NCI-H774 (cell line): ENCODE results near the gene AK3.

ENCODE experiments used
- DNase-seq: peaks from one replicate; lab custom pipeline; 2025; lab: John Stamatoyannopoulos, UW

Gene AK3

DNA sequence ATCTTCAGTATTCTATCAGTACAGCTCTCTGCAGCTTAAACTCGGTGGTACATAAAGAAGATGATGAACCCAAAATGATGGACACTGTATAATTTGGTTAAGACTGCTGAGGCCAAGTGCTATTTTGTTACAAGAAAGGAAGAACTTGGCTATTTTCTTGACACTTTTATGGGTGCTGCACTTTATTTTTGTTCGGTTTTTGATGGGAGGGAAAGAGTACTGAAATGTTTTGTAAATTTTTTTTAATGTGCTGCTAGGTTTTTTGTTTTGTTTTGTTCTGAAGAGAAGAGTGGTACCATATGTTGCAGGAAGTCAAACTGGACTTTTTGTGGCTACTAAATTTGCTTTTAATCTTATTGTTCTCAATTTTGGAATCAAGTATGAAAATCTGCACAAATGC, 35.0 kb downstream of the AK3 start:
- no peak for DNase-seq

DNA sequence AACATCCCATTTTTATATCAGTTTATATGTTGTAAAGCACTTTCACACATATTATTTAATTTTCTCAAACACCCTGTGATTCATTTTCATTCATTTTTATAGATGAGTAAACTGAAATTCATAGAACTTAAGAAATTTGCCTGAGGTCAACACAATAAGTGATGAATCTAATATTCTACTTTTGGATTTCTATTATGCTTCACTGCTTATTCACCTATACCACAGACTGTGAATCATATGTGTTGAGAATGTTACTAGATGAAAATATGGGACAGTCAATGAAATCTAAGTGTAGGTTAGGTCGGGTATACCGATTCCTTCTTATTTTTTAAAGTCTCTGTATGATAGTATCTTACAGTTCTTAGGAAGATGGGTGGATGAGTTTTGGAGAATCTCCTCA, 36.9 kb downstream of the AK3 start:
- no peak for DNase-seq

DNA sequence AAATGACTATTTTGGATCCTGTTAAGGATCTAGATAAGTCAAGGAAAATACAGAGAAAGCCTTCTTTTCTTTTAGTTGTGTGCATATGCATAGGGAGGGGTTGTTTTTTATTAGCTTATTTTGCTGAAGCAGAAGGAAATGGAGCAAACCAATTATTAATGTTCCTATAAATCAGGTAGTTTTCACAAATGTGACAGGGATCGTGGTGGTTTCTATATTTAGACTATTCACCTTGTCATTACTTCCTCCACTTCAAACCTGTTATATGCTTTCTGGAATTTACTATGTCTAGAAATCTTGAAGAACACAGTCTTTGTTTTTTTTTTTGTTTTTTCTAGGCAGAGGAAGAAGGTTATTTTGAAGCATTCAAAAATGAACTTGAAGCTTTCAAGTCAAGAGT, 39.5 kb downstream of the AK3 start:
- no peak for DNase-seq

DNA sequence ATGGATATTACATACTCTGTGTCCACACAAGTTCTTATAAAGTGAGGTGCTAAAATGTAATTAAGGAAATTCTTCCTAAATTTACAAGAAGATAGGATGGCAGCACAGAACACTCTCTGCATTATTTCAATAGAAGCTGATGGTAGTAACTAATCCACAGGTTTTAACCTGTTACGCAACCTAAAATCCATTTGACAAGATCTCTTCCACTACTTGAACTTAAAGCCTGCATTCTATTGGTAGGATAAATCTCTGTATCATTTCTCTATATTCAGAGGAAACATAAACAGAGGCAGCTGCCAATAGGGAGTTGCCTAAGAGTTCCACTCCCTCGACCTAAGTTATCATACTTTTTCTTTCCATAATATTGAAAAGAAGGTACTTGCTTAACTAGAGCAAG, 40.1 kb downstream of the AK3 start:
- DNase-seq, result no peak

DNA sequence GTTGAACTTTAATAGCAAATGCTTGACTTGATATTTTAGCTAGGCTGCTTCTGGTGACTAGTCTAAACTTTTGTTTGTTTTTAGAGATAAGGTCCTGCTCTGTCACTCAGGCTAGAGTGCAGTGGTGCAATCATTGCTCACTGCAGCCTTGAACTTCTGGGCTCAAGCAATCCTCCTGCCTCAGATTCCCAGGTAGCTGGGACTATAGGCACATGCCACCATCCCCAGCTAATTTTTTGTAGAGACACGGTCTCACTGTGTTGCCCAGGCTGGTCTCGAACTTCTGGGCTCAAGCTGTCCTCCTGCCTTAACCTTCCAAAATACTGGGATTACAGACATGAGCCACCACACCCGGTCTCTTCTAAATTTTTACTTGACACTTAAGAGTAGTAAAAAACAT, 40.9 kb downstream of the AK3 start:
- no peak for DNase-seq

DNA sequence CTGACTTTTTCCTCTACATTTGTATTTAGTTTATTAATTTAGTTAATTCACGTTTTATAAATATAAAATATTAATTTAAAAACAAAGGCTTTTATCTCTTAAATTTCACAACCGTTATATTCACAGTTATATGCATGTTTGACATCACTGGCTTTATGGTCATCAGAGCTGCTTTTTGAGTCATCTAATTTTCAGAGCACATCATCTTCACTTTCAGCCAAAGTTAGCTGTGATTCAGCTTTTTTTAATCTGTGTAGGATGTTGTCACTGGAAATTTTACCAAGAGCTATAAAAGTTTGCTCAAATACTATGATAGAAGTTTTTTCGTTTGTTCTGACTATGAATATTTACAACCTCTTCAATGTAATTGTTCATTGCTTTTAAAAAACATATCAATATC, 49.2 kb downstream of the AK3 start:
- DNase-seq, result no peak

DNA sequence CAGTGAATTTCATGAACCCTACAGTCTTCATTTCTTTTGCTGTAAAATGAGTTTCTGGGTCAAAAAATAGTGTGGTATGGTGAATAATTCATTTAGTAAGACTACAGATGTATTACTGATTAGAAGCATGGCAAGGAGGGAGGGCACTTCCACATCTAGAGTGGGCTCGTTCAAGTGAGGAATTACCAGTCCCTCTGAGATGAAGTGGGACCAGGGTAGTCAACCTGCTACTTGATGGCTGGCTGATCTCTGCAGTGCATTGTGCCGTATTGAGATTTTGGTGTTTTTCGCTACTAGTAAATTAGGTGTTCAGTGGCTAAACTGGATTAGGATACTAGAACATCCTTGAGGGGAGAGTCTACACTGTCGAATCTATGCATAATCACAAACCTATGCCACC, 50.9 kb downstream of the AK3 start:
- no peak for DNase-seq

DNA sequence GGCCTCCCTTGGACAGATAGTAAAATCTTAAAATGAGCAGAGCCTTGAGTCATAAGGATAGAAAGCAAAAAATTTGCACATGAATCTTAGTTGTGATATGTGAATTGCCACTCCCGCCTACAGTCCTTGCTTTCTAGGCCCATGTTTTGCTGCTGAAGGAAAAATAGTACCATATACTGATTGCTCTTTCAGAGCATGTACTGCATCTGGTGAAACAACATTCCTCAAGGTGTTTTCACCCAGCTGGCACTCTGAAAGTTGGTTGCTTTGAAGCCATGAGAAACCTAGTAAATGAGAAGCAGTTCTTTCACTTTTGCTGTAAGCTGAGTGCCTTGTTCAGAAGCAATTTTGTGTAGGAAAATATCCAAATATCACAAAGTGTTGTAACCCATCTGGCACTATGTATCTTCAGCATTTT, 51.3 kb downstream of the AK3 start:
- DNase-seq, result no peak

DNA sequence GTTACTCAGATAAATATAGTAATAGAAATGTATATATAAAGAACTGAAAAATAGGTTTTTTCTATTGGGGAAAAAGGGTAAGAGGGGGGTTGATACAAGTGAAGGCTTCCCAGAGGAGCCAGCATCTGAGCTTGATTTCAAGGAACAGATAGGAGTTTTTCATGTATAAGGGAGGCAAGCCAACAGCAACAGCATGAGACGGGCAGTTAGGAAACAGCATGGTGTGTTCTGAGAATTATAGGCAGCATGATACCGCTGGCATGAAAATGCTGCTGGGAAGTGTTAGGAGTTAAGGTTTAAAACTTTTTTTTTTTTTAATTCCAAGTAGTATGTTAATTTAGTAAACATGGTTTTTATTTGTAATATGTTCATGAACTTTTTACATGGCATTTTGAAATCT, 52.0 kb downstream of the AK3 start:
- no peak for DNase-seq

DNA sequence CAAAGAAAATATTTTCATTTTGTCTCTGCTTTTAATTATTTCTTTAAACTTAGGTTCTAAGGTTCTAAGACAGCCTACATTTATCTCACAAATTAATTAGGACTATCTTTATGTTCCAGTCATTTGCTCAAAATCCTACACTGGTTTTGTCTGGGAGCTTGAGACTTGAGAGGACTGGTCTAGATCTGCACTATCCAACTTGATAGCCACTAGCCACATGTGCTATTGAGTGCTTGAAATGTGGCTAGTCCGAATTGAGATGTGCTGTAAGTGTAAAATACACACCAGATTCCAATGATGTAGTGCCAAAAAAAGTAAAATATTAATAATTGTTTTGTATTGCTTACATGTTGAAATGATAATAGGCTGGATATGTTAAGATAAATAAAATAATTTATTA, 54.4 kb downstream of the AK3 start:
- no peak for DNase-seq

DNA sequence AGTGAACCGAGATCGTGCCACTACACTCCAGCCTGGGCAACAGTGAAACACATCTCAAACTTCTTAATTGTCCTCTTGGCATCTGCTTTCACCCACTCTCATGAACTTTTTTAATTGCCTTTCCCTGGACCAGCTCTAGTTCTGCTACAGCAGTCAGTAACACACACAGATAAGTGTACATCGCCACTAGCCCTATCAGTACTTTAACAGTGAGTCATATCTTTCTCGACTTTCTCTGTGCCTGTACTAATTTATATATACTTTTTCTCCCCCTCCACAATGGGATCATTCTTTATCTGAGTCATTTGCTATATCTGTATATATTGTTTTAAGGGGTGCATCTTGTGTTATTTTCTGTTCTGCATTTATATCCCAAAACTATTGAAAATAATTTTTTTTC, 54.9 kb downstream of the AK3 start:
- DNase-seq, result no peak

DNA sequence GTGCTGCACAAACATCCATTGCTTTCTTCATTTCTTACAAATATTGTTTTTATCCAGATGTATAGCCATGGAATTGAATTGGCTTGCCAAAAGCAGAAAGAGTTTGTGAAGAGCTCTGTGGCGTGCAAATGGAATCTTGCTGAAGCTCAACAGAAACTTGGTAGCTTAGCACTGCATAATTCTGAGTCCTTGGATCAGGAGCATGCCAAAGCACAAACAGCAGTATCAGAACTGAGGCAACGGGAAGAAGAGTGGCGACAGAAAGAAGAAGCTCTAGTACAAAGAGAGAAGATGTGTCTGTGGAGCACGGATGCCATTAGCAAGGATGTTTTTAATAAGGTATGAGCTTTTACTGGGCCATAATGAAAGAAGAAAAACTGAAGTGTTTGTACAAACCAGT, 56.2 kb downstream of the AK3 start:
- no peak for DNase-seq

DNA sequence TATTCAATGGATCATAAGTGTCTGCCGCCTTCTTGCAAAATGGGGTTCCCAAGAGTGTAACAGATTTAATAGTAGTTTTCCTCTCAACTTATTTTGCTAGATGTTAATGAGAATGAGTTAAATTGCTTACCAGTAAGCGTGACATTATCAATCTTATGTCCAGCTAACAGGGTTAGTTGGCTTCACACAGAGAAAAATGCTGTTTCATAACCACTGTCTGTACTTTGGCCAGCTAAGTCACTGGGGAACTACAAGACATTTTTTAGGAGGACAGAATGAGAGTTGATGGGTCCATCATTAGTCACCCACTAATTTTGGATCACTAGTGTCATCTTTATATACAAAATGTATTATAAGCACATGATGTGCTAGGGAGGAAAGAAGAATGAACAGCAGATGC, 60.3 kb downstream of the AK3 start:
- no peak for DNase-seq

DNA sequence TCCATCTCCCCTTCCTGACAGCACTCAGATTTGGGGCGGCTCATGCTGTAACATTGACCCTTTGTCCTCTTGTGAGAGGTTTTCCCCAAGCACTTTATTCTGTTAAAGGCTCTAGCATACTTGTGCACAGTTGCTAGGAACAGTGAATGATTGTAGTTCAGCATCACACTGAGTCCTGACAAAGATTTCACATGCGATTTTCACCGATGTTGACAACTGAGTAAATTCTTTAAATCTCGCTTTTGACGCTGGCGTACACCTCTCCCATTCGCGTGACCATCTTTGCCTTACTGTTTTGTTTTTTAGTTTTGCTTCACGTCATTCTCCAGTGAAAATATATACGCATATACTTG, 60.9 kb downstream of the AK3 start:
- DNase-seq, result no peak

DNA sequence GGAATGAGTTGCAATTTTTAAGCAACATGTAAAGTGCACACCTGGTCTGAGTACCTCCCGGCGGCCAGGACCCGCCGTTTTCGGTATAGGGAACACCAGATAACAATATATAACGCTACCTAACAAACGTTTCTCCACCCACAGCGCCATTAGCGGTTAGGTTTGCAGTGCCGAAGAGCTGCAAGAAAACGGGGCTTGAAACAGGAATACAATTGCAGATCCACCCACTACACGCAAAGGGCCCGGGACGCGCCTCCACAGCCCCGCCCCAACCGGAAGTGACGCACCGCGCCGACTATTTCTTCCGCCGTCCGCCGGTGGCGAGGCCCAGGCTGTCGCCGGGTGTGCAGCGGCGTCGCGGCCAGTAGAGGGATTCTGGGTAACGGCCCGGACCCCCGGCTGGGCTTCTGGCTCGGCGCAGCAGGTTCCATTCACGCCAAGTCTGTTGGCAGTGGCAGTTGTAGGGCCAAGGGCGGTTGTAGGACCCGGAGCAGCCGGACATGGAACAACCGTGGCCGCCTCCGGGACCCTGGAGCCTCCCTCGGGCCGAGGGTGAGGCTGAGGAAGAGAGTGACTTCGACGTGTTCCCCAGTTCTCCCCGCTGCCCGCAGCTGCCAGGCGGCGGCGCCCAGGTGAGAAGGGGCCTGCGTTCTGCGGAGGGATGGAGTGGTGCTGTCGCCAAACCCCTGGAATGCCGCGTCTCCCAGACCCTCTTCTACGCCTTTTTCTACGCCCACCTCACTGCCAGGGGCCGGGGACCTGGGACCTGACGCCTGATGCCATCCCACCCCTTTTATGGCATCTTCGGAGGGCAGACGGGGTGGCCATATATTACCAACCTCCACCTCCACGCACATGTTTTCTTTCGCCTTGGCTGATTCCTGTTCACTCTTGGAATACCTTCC, 61.5 kb downstream of the AK3 start, which contains the start of gene CDC37L1:
CDC37L1 (plus strand) TSS at position 302 of the 905 bp plus-strand sequence; CDS start at position 501, 199 bp downstream.
- peak; percentile 95 for DNase-seq

DNA sequence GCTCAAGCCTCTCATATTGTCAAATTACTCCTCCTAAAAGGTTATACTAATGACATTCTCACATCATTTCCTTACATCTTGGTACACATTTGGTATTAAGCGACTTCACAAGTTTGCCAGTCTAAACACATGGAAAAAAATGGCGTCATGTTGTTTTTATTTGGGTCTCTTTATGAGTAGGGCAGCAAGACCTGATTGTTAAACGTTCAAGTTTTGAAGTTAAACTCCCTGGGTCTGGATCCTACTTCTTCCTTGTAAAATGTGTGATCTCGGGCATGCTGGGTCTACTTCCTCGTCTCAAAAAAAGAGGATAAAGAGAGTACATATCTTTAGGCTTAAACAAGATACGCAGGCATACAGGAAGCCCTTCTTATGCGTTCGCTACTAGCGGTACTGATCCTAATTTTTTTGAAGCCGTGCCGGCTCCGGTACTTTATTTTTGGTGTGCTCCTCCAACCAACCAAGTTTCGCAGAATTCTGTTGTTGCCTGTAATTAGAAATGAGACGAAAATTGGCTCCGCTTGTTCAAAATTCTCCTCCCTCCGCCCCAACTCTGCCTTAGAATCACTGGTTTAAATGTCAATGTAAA, 62.2 kb downstream of the AK3 start:
- DNase-seq, result peak; percentile 57

DNA sequence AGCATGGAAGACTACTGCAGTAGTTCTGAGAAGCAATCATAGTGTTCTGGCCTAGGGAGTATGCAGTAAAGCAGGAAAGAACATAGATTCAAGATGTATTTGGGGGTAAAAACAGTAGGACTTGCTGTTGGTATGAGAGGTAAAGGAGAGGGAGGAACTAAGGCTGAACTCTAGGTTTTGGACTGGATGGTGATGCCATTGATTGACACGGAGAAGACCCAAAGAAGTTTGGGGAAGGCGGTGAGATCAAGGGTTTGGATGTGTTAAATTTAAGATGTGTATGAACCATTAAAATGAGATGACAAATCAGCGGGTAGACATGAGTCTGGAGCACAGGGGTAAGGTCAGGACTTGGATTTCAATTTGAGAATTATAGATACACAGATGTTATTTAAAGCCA, 63.6 kb downstream of the AK3 start:
- no peak for DNase-seq

DNA sequence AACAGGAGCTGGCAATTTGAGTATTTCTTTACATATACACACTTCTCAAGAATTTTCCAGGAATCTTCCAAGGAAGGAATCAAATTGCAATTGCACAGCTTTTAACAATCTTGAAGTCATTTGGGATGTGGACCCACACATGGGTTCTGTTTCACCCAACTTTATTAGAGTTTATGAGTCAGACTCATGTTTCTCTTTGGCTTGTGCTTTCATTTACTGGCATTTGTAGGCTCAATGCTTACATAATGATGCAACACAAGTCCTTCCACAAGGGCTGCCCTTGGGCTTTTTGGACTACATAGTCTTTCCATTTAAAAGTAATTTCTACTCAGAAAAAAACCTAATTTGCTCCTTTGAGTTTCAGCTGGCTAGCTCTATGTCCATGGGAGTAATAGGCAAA, 66.2 kb downstream of the AK3 start:
- DNase-seq, result no peak

DNA sequence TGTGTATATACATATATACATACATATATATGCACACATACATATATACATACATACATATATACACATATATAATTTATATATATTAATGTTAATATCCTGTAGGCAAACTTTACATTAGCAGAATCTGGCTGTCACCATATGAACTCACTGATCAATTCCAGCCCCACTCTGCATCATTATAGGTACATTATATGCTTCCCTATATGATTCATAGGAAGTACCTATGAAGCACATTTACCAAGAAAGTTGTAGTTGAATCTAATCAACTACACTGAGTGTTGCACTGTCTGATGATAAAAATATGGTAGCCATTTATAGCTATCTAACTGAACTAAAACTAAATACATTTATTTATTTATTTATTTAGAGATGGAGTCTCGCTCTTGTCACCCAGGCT, 69.3 kb downstream of the AK3 start:
- no peak for DNase-seq

DNA sequence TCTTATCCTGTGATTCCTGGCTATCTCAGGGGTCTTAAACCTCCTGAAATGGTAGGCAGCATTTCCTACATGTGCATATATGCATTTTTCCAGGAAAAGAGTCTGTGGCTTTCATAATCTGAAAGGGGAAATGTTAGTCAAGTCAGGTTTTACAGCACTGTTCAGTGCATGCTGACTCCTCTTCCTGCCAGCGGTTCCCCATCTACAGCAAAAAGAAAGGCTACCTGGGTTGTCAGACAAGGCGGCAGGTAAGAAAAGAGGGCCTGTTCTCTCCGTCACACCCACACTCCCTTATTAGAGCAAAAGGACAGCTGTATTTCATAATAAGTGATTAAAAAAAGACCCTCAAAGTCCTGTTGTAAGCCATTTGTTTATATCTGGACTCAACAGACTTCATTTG, 70.4 kb downstream of the AK3 start:
- no peak for DNase-seq

DNA sequence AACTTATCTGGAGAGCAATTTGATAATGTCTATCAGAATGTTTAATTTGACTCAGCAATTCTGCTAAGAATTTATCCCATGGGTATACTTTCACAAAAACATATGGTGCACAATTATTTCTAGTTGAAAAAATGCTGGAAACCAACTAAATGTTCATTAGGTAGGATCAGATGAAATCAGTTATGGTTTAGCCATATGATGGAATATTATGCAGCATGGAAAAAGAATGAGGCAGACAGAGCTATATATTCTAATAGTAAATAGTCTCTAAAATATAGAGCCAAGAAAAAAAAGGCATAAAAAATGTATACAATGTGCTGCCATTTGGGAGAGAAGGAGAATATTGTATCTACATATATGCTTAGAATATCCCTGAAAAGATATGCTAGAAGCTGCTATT, 71.1 kb downstream of the AK3 start:
- no peak for DNase-seq

DNA sequence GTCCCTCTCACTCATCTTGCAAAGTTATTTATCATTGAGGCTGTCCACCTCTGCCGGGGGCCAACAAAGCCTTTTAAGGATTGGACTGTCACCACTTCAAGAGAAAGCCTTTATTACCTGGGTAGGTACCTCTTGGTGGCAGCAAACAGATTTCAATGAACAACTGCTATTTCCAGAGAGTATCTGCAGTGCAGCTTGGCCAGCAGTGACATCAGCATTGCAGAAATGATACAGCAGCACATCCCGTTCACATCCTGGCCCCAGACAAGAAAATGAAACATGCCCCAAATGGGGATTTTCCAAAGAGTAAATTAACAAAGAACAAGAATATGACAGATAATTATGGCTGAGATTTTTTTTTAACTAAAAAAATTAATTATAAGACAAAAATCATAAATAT, 72.4 kb downstream of the AK3 start:
- DNase-seq, result no peak

DNA sequence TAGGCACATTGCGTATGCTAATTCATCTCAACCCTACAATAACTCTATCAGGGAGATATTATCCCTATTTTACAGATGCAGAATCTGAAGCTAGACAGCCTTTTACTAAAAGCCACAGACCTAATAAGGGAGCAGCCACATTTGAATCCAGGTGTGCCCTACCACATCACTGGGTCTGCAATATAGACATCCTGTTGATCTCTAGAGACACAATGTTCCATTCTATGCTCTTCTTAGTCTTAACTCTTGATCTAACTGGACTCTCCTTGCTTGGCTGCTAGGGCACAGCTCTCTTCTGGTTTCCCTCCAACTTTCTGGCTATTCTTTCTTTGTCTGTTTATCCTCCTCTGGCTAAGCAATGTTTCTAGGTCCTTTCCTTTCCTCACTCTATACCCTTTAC, 73.3 kb downstream of the AK3 start:
- DNase-seq, result no peak
